ENCODE data around the gene OPN3. TPM values are rescaled to one million over a fixed set of nuclear protein-coding genes. Genes with fewer than 3 reads are reported as not detected.

The OPN3 gene
- total RNA-seq, 2 donors from 2014 or later = 8.2 to 13.6 TPM

GRCh38 chr1:241654641-241655040 is 14.5 kb upstream of the OPN3 start:
- no peak for DNase-seq (ENCODE audit: low spot score in 2 of 2)
- Mint-ChIP-seq H3K27ac (no peak overlapping the region), H3K9me3 (peaks cover 0 to 12% of the 10 kb centered on the region in 2 donors), H3K36me3 (no peaks in the 10 kb centered on the region)
- ATAC-seq = no peak

GRCh38 chr1:241654019-241654418 is 13.8 kb upstream of the OPN3 start:
- ATAC-seq (no peak), DNase-seq (ENCODE audit: low spot score in 2 of 2) (no peak)
- Mint-ChIP-seq H3K27ac (no peak overlapping the region), H3K36me3 (no peaks in the 10 kb centered on the region), H3K9me3 (peaks cover 0 to 12% of the 10 kb centered on the region in 2 donors)

- no peaks in the 10 kb centered on the region for H3K36me3 Mint-ChIP-seq
- ATAC-seq (no peak), DNase-seq (ENCODE audit: low spot score in 2 of 2) (no peak)
- H3K9me3 Mint-ChIP-seq = peaks cover 0 to 12% of the 10 kb centered on the region in 2 donors
- no peak within 1 kb of the TSS for H3K27ac Mint-ChIP-seq
Observed at GRCh38 chr1:241652012-241652411, 11.8 kb upstream of the OPN3 start, which contains the start of gene WDR64. TSS of gene WDR64 (plus strand) at chr1:241652281. CDS start at chr1:241652485, 204 bp downstream.

- ATAC-seq (no peak), DNase-seq (ENCODE audit: low spot score in 2 of 2) (no peak)
- Mint-ChIP-seq H3K27ac (no peak overlapping the region), H3K9me3 (peaks cover 0 to 12% of the 10 kb centered on the region in 2 donors), H3K36me3 (no peaks in the 10 kb centered on the region)
Observed at GRCh38 chr1:241648159-241648558, 8.0 kb upstream of the OPN3 start.

- Mint-ChIP-seq H3K27ac (no peak overlapping the region), H3K36me3 (peaks cover 0 to under 1% of the 10 kb centered on the region in 2 donors), H3K9me3 (peaks cover 0 to 13% of the 10 kb centered on the region in 2 donors)
- DNase-seq (ENCODE audit: low spot score in 2 of 2) = no peak
- ATAC-seq = peak in 1 of 2 donors; percentile 61
Observed at GRCh38 chr1:241647658-241648057, 7.5 kb upstream of the OPN3 start.

- no peak for DNase-seq (ENCODE audit: low spot score in 2 of 2)
- Mint-ChIP-seq H3K27ac (no peak overlapping the region), H3K9me3 (peaks cover 7 to 24% of the 10 kb centered on the region in 2 donors), H3K36me3 (peaks cover 5 to 10% of the 10 kb centered on the region in 2 donors)
- ATAC-seq = no peak
Observed at GRCh38 chr1:241646201-241646600, 6.0 kb upstream of the OPN3 start.

GRCh38 chr1:241645199-241645598 is 5.0 kb upstream of the OPN3 start:
- Mint-ChIP-seq H3K9me3 (peaks cover 10 to 23% of the 10 kb centered on the region in 2 donors), H3K36me3 (peaks cover 5 to 17% of the 10 kb centered on the region in 2 donors), H3K27ac (no peak overlapping the region)
- DNase-seq (ENCODE audit: low spot score in 2 of 2) (no peak), ATAC-seq (no peak)

GRCh38 chr1:241644259-241644658 is 4.1 kb upstream of the OPN3 start:
- ATAC-seq (no peak), DNase-seq (ENCODE audit: low spot score in 2 of 2) (no peak)
- H3K36me3 Mint-ChIP-seq = peaks cover 6 to 18% of the 10 kb centered on the region in 2 donors
- H3K9me3 Mint-ChIP-seq = peaks cover 10 to 17% of the 10 kb centered on the region in 2 donors
- H3K27ac Mint-ChIP-seq = no peak overlapping the region

GRCh38 chr1:241642593-241642944 is 2.4 kb upstream of the OPN3 start:
- peaks cover 10 to 17% of the 10 kb centered on the region in 2 donors for H3K9me3 Mint-ChIP-seq
- DNase-seq (ENCODE audit: low spot score in 2 of 2) (no peak), ATAC-seq (no peak)
- H3K36me3 Mint-ChIP-seq = peaks cover 17 to 25% of the 10 kb centered on the region in 2 donors
- H3K27ac Mint-ChIP-seq = no peak overlapping the region

GRCh38 chr1:241641773-241642592 is 1.8 kb upstream of the OPN3 start:
- Mint-ChIP-seq H3K27ac (no peak overlapping the region), H3K9me3 (peaks cover 10 to 17% of the 10 kb centered on the region in 2 donors), H3K36me3 (peaks cover 17 to 25% of the 10 kb centered on the region in 2 donors)
- no peak for ATAC-seq
- no peak for DNase-seq (ENCODE audit: low spot score in 2 of 2)

- ATAC-seq (no peak), DNase-seq (ENCODE audit: low spot score in 2 of 2) (no peak)
- Mint-ChIP-seq H3K9me3 (peaks cover 10 to 17% of the 10 kb centered on the region in 2 donors), H3K27ac (peak overlapping the region; percentile 67 to 73), H3K36me3 (peaks cover 17 to 25% of the 10 kb centered on the region in 2 donors)
Observed at GRCh38 chr1:241640867-241641622, 876 bp upstream of the OPN3 start.

GRCh38 chr1:241639623-241640148 is 483 bp downstream of the OPN3 start:
- H3K9me3 Mint-ChIP-seq = peaks cover 10 to 21% of the 10 kb centered on the region in 2 donors
- ATAC-seq = peak; percentile 25 to 26
- peak overlapping the region; percentile 85 to 90 for H3K27ac Mint-ChIP-seq
- DNase-seq (ENCODE audit: low spot score in 2 of 2) = peak in 1 of 2 donors; percentile 29
- peaks cover 26 to 37% of the 10 kb centered on the region in 2 donors for H3K36me3 Mint-ChIP-seq

GRCh38 chr1:241638909-241639622 is 1.1 kb downstream of the OPN3 start:
- Mint-ChIP-seq H3K9me3 (peaks cover 10 to 21% of the 10 kb centered on the region in 2 donors), H3K27ac (peak overlapping the region; percentile 85 to 90)

GRCh38 chr1:241638099-241638682 is 2.0 kb downstream of the OPN3 start:
- DNase-seq (ENCODE audit: low spot score in 2 of 2) (no peak), ATAC-seq (no peak)
- H3K27ac Mint-ChIP-seq = no peak overlapping the region
- H3K36me3 Mint-ChIP-seq = peaks cover 26 to 46% of the 10 kb centered on the region in 2 donors
- H3K9me3 Mint-ChIP-seq = peaks cover 10 to 17% of the 10 kb centered on the region in 2 donors

More at GRCh38 chr1:241638909-241639622, 1.1 kb downstream of the OPN3 start:
- DNase-seq (ENCODE audit: low spot score in 2 of 2) (no peak), ATAC-seq (no peak)
- H3K36me3 Mint-ChIP-seq = peaks cover 26 to 42% of the 10 kb centered on the region in 2 donors

- Mint-ChIP-seq H3K27ac (no peak overlapping the region), H3K9me3 (peaks cover 10 to 15% of the 10 kb centered on the region in 2 donors), H3K36me3 (peaks cover 26 to 46% of the 10 kb centered on the region in 2 donors)
- ATAC-seq = no peak
- no peak for DNase-seq (ENCODE audit: low spot score in 2 of 2)
Observed at GRCh38 chr1:241637604-241638003, 2.6 kb downstream of the OPN3 start.

- peaks cover 22 to 44% of the 10 kb centered on the region in 2 donors for H3K36me3 Mint-ChIP-seq
- ATAC-seq = no peak
- DNase-seq (ENCODE audit: low spot score in 2 of 2) = no peak
Observed at GRCh38 chr1:241637046-241637590, 3.1 kb downstream of the OPN3 start.

More at GRCh38 chr1:241637046-241637590, 3.1 kb downstream of the OPN3 start:
- Mint-ChIP-seq H3K27ac (no peak overlapping the region), H3K9me3 (peaks cover 5 to 11% of the 10 kb centered on the region in 2 donors)
